ENCODE results near the gene GPR68. TPM values are rescaled to one million over a fixed set of nuclear protein-coding genes. Genes with fewer than 3 reads are reported as not detected.
"Not testable (repeated sequence)": the region's sequence is repeated elsewhere in the genome, so short reads cannot be mapped to it uniquely, and the experiment has no call there.

Gene GPR68
- total RNA-seq, 2 experiments from 2014 or later = 1.2 to 1.3 TPM

- Mint-ChIP-seq H3K4me1 (ENCODE audit: low read depth) (peaks cover 91% of the 10 kb centered on the region), H3K4me3 (peak overlapping the region; percentile 61), H3K27me3 (ENCODE audit: low read depth) (no peaks in the 10 kb centered on the region), H3K27ac (peak overlapping the region; percentile 97), H3K9me3 (peaks cover 4% of the 10 kb centered on the region), H3K36me3 (ENCODE audit: low read depth) (peaks cover 6% of the 10 kb centered on the region)
- CTCF ChIA-PET = interaction anchor here (0.6 to 9.3 kb wide), 7 partner anchors 18 to 73 kb away, joined by 3 to 81 read pairs (median 5); no protein-coding TSS in a partner anchor
- peak; percentile 90 for DNase-seq
- intact Hi-C loops (cut with micrococcal nuclease) = loop anchor here (2.0 to 10.0 kb wide), 6 partner anchors 71 to 1291 kb away; partner anchors contain the start of genes CALM1, EFCAB11, TC2N and TDP1
These were observed 1.7 kb upstream of the GPR68 start for GRCh38 chr14:91246051-91246852.

DNA sequence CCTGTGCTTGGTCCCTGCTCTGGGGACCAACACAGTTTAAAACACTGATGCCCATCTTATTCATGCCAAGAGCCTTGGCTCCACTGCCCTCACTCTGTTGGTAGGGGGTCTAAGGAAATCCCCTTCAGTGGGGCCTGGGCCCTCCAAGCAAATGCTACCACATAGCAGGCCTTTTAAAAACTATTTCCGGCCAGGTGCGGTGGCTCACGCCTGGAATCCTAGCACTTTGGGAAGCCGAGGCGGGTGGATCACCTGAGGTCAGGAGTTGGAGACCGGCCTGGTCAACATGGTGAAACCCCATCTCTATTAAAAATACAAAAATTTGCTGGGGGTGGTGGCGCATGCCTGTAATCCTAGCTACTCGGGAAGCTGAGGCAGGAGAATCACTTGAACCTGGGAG lies 1.1 kb upstream of the GPR68 start:
- CTCF ChIA-PET = interaction anchor here (1.0 to 9.3 kb wide), 3 partner anchors 17 to 72 kb away, joined by 4 to 81 read pairs (median 4); no protein-coding TSS in a partner anchor
- H3K9me3 Mint-ChIP-seq; H3K36me3 Mint-ChIP-seq (ENCODE audit: low read depth): not testable (repeated sequence)

DNA sequence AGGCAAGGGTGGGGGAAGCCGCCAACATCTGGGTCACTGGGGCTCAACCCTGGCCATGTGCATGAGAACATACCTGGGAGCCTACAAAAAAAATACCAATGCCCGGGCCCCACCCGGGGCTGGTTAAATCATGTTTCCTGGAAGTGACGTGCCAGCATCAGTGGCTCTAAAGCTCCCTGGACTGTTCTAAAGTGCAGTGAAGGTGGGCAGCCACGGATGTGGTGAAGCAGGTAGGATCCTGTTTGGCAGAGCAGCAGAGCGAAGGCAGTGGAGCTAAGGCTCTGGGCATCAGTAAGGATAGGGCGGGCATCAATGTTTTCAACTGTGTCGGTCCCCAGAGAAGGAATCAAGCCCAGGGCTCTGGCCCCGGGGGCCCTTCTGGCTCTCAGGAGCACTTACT lies 525 bp upstream of the GPR68 start:
- H3K4me1 Mint-ChIP-seq (ENCODE audit: low read depth) = peaks cover 82% of the 10 kb centered on the region
- H3K4me3 Mint-ChIP-seq = peak overlapping the region; percentile 55
- peak overlapping the region; percentile 97 for H3K27ac Mint-ChIP-seq
- DNase-seq = peak; percentile 87
- peaks cover 6% of the 10 kb centered on the region for H3K36me3 Mint-ChIP-seq (ENCODE audit: low read depth)
- CTCF ChIA-PET = interaction anchor here (1.5 to 9.3 kb wide), 2 partner anchors 17 to 72 kb away, joined by 4 to 81 read pairs; no protein-coding TSS in a partner anchor
- no peaks in the 10 kb centered on the region for H3K27me3 Mint-ChIP-seq (ENCODE audit: low read depth)
- H3K9me3 Mint-ChIP-seq = peaks cover 4% of the 10 kb centered on the region
- intact Hi-C loops (cut with micrococcal nuclease) = loop anchor here (2.0 to 10.0 kb wide), 5 partner anchors 182 to 1290 kb away; partner anchors contain the start of genes CALM1, EFCAB11, TC2N and TDP1

More for the DNA sequence above, 1.1 kb upstream of the GPR68 start:
- DNase-seq; H3K27me3 Mint-ChIP-seq (ENCODE audit: low read depth): not testable (repeated sequence)
- H3K4me1 Mint-ChIP-seq (ENCODE audit: low read depth) = peaks cover 87% of the 10 kb centered on the region
- peak overlapping the region; percentile 61 for H3K4me3 Mint-ChIP-seq
- peak overlapping the region; percentile 97 for H3K27ac Mint-ChIP-seq
- intact Hi-C loops (cut with micrococcal nuclease) = loop anchor here (2.0 to 10.0 kb wide), 7 partner anchors 71 to 1291 kb away; partner anchors contain the start of genes CALM1, EFCAB11, TC2N and TDP1

- no peak for DNase-seq
- Mint-ChIP-seq H3K4me3 (peak overlapping the region; percentile 55), H3K36me3 (ENCODE audit: low read depth) (peaks cover 6% of the 10 kb centered on the region), H3K4me1 (ENCODE audit: low read depth) (peaks cover 88% of the 10 kb centered on the region), H3K27ac (peak overlapping the region; percentile 97), H3K27me3 (ENCODE audit: low read depth) (no peaks in the 10 kb centered on the region), H3K9me3 (peaks cover 4% of the 10 kb centered on the region)
- intact Hi-C loops (cut with micrococcal nuclease) = loop anchor here (1.0 to 10.0 kb wide), 8 partner anchors 9 to 1288 kb away; partner anchors contain the start of genes EFCAB11 and TDP1
- CTCF ChIA-PET = interaction anchor here (0.6 to 9.3 kb wide), 7 partner anchors 9 to 74 kb away, joined by 3 to 81 read pairs (median 5); no protein-coding TSS in a partner anchor
These were observed 1.4 kb downstream of the GPR68 start for GRCh38 chr14:91243074-91243471.

DNA sequence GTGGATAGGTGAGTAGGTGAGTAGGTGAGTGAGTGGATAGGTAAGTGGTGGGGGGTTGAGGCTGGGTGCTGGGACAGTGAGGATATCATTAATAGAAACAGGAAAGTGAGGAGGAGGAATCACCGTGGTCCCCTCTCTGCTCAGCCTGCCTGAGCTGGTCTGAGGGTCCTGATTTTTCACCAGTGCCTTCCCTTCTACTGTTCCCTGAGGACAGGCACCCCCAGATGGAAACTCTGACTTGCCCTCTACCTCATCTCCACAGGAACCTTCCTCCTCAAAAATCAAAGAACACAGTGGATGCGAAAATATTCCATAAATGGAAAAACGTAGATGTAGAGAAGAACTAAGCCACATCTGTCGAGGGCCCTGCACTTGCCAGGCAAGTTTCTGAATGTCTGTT lies 1.9 kb downstream of the GPR68 start:
- no peaks in the 10 kb centered on the region for H3K27me3 Mint-ChIP-seq (ENCODE audit: low read depth)
- peak overlapping the region; percentile 97 for H3K27ac Mint-ChIP-seq
- peaks cover 6% of the 10 kb centered on the region for H3K36me3 Mint-ChIP-seq (ENCODE audit: low read depth)
- H3K4me3 Mint-ChIP-seq = peak overlapping the region; percentile 55
- peaks cover 88% of the 10 kb centered on the region for H3K4me1 Mint-ChIP-seq (ENCODE audit: low read depth)
- peaks cover 4% of the 10 kb centered on the region for H3K9me3 Mint-ChIP-seq
- no peak for DNase-seq
- CTCF ChIA-PET = interaction anchor here (0.6 to 9.3 kb wide), 8 partner anchors 9 to 73 kb away, joined by 3 to 81 read pairs (median 6); no protein-coding TSS in a partner anchor
- intact Hi-C loops (cut with micrococcal nuclease) = loop anchor here (1.0 to 10.0 kb wide), 8 partner anchors 10 to 1288 kb away; partner anchors contain the start of genes EFCAB11 and TDP1

DNA sequence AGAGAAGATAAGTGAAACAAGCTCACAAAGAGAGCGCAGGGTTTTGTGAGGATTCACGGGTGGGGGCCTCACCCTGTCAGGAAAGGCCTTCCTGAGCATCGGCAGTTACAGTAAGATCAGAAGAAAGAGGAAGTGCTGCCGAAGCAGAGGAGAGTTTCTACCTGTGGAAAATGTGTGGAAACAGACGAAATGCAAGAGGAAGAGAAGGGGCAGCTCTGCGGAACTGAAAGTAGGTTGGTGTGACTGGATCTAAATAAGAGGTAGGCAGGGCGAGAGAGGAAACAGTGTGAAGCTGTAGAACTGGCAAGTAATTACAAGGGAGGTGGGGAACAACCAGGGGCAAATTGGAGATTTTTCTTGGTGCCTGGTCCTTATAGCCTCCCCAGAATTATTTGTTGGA lies 2.6 kb downstream of the GPR68 start:
- no peaks in the 10 kb centered on the region for H3K27me3 Mint-ChIP-seq (ENCODE audit: low read depth)
- peak overlapping the region; percentile 78 for H3K27ac Mint-ChIP-seq
- no peaks in the 10 kb centered on the region for H3K9me3 Mint-ChIP-seq
- CTCF ChIA-PET = interaction anchor here (1.1 to 9.3 kb wide), 4 partner anchors 13 to 135 kb away, joined by 3 to 81 read pairs (median 8); no protein-coding TSS in a partner anchor
- H3K4me1 Mint-ChIP-seq (ENCODE audit: low read depth) = peaks cover 86% of the 10 kb centered on the region
- H3K4me3 Mint-ChIP-seq = peak overlapping the region; percentile 55
- peaks cover 2% of the 10 kb centered on the region for H3K36me3 Mint-ChIP-seq (ENCODE audit: low read depth)
- DNase-seq = peak; percentile 53
- intact Hi-C loops (cut with micrococcal nuclease) = loop anchor here (2.0 to 10.0 kb wide), 2 partner anchors 169 to 1287 kb away; partner anchors contain the start of genes EFCAB11 and TDP1

- H3K27me3 Mint-ChIP-seq (ENCODE audit: low read depth) = no peaks in the 10 kb centered on the region
- no peaks in the 10 kb centered on the region for H3K9me3 Mint-ChIP-seq
- no peak overlapping the region for H3K4me3 Mint-ChIP-seq
- H3K36me3 Mint-ChIP-seq (ENCODE audit: low read depth) = no peaks in the 10 kb centered on the region
- peaks cover 56% of the 10 kb centered on the region for H3K4me1 Mint-ChIP-seq (ENCODE audit: low read depth)
- CTCF ChIA-PET = interaction anchor here (0.5 to 9.3 kb wide), 5 partner anchors 10 to 178 kb away, joined by 3 to 81 read pairs (median 5); no protein-coding TSS in a partner anchor
- DNase-seq = no peak
- intact Hi-C loops (cut with micrococcal nuclease) = no loop called here
- H3K27ac Mint-ChIP-seq = peak overlapping the region; percentile 74
These were observed 5.8 kb downstream of the GPR68 start for GRCh38 chr14:91238661-91239060.

- H3K36me3 Mint-ChIP-seq (ENCODE audit: low read depth) = no peaks in the 10 kb centered on the region
- no peak for DNase-seq
- intact Hi-C loops (cut with micrococcal nuclease) = no loop called here
- no peaks in the 10 kb centered on the region for H3K27me3 Mint-ChIP-seq (ENCODE audit: low read depth)
- H3K27ac Mint-ChIP-seq = peak overlapping the region; percentile 74
- H3K9me3 Mint-ChIP-seq = no peaks in the 10 kb centered on the region
- H3K4me1 Mint-ChIP-seq (ENCODE audit: low read depth) = peaks cover 50% of the 10 kb centered on the region
- H3K4me3 Mint-ChIP-seq = no peak overlapping the region
- CTCF ChIA-PET = interaction anchor here (1.3 to 9.3 kb wide), 3 partner anchors 10 to 61 kb away, joined by 3 to 81 read pairs (median 5); no protein-coding TSS in a partner anchor
These were observed 6.4 kb downstream of the GPR68 start for GRCh38 chr14:91238085-91238484.

DNA sequence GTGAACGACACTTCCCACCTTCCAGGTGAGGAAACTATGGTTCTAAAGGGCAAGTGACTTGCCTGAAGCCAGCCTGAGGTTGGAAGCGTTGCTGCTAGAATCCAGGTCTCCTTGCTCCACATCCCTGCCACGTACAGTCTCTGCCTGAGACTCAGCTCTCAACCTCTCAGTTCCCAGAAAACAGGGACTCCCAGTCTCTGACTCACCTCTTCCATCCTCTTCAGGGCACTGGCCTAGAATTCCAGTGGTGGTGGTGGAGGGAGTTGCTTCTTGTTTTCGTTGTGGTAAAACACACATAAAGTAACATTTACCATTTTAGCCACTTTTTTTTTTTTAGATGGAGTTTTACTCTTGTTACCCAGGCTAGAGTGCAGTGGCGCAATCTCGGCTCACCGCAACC lies 7.3 kb downstream of the GPR68 start:
- H3K27ac Mint-ChIP-seq = no peak overlapping the region
- no peaks in the 10 kb centered on the region for H3K9me3 Mint-ChIP-seq
- no peak overlapping the region for H3K4me3 Mint-ChIP-seq
- no peaks in the 10 kb centered on the region for H3K27me3 Mint-ChIP-seq (ENCODE audit: low read depth)
- H3K4me1 Mint-ChIP-seq (ENCODE audit: low read depth) = peaks cover 47% of the 10 kb centered on the region
- CTCF ChIA-PET = no interaction called here
- peaks cover 5% of the 10 kb centered on the region for H3K36me3 Mint-ChIP-seq (ENCODE audit: low read depth)
- intact Hi-C loops (cut with micrococcal nuclease) = no loop called here
- DNase-seq = no peak

DNA sequence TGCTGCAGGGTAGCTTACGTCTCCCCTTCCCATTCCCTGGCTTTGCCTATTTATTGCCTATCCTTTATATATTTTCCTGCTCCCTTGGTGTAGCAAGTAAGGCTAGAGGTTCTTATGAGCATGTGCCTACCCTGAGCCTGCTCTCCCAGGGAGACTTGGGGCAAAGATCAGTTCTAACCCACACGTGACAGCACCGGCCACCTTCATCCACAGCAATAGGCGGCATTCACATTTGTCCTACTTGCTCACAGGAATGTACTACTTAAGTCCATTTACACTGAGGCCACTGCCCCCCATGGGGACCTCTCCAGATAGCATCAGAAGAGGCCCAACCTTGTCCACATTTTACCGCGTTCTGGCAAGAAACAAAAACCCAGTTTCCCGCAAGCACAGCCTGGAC lies 8.7 kb downstream of the GPR68 start:
- Mint-ChIP-seq H3K27ac (no peak overlapping the region), H3K9me3 (peaks cover 6% of the 10 kb centered on the region), H3K4me3 (no peak overlapping the region), H3K4me1 (ENCODE audit: low read depth) (peaks cover 49% of the 10 kb centered on the region), H3K36me3 (ENCODE audit: low read depth) (peaks cover 15% of the 10 kb centered on the region), H3K27me3 (ENCODE audit: low read depth) (no peaks in the 10 kb centered on the region)
- DNase-seq = no peak
- CTCF ChIA-PET = no interaction called here
- intact Hi-C loops (cut with micrococcal nuclease) = no loop called here

- Mint-ChIP-seq H3K27ac (no peak overlapping the region), H3K4me3 (no peak overlapping the region), H3K4me1 (ENCODE audit: low read depth) (peaks cover 58% of the 10 kb centered on the region), H3K36me3 (ENCODE audit: low read depth) (peaks cover 22% of the 10 kb centered on the region), H3K27me3 (ENCODE audit: low read depth) (no peaks in the 10 kb centered on the region), H3K9me3 (peaks cover 9% of the 10 kb centered on the region)
- no peak for DNase-seq
- intact Hi-C loops (cut with micrococcal nuclease) = no loop called here
- CTCF ChIA-PET = interaction anchor here (0.6 kb wide), 1 partner anchor 9 kb away, joined by 3 read pairs; no protein-coding TSS in a partner anchor
These were observed 9.8 kb downstream of the GPR68 start for GRCh38 chr14:91234791-91235114.
